Esophagus squamous epithelium (tissue), 5 donors: ENCODE measurements around the gene GAMT. TPM values are rescaled to one million over a fixed set of nuclear protein-coding genes. Genes with fewer than 3 reads are reported as not detected.

Experiments used
- DNase-seq: peaks from one replicate; lab custom pipeline; 2025; lab: John Stamatoyannopoulos, UW
- H3K27ac ChIP-seq, 4 donors: fragments of 200-600 bp; sonication (generic); one replicate each; pipeline ENCODE4 v1.5.1; 2016 to 2019; ENCODE audit warnings: mild to moderate bottlenecking in 1 of 4
- H3K27me3 ChIP-seq, 4 donors: fragments of 200-600 bp; sonication (generic); 1 replicate in 3 of 4; 2 replicates in 1 of 4; pipeline versions ENCODE4 v1.5.1 to v1.6.0; 2017 to 2021; ENCODE audit warnings: antibody characterized with exemption in 1 of 4
- H3K36me3 ChIP-seq, 3 donors: fragments of 200-600 bp; sonication (generic); one replicate each; pipeline ENCODE4 v1.5.1; 2016 to 2019
- H3K4me1 ChIP-seq, 3 donors: fragments of 200-600 bp; sonication (generic); one replicate each; pipeline ENCODE4 v1.5.1; 2017 to 2019
- H3K4me3 ChIP-seq, 4 donors: fragments of 200-600 bp; sonication (generic); 1 replicate in 3 of 4; 2 replicates in 1 of 4; pipeline ENCODE4 v1.5.1; 2016 to 2019; ENCODE audit warnings: mild to moderate bottlenecking in 2 of 4, moderate library complexity in 1 of 4
- H3K9me3 ChIP-seq, 3 donors: fragments of 200-600 bp; sonication (generic); one replicate each; pipeline ENCODE4 v1.5.1; 2016 to 2019
- CTCF ChIP-seq, 6 experiments: fragments of 450-650 bp in 4 of 6; fragments of 200-600 bp in 2 of 6; sonication (generic) in 2 of 6; IDR thresholded peaks; one replicate each; pipeline ENCODE4 v1.5.1; 2016 to 2019; ENCODE audit warnings: antibody characterized with exemption in 6 of 6, mild to moderate bottlenecking in 4 of 6, moderate library complexity in 4 of 6
- POLR2A ChIP-seq, 4 donors: fragments of 450-650 bp; IDR thresholded peaks; one replicate each; pipeline ENCODE4 v1.6.1; 2017; ENCODE audit warnings: antibody characterized with exemption in 4 of 4, mild to moderate bottlenecking in 4 of 4, moderate library complexity in 3 of 4
- WGBS, 2 donors: methylation state at CpG; one replicate each; pipeline ENCODE4 v1.1.5; 2018; 5-methylcytosine and 5-hydroxymethylcytosine counted together
- intact Hi-C: fragments of 100-400 bp; cut with DNase I; formaldehyde crosslinking; loops from one replicate; pipeline ENCODE4 v1.15.0; 2022
- total RNA-seq, 4 donors: library from RNA; depleted of rRNA; stranded (reverse); fragments of >200 nt; gene quantifications; one replicate each; pipeline ENCODE4 v1.1.0, GENCODE V29; 2016
- donor health status: DM: yes; HTN: yes; CAD: no.

GAMT gene
- total RNA-seq, 4 donors from 2014 or later = 2.4 to 40.0 (median 13.1) TPM

GRCh38 chr19:1376415-1376805 lies 24.9 kb downstream of the GAMT start:
- Histone ChIP-seq H3K4me1 (peaks cover 0 to 16% (median 9%) of the 10 kb centered on the region in 3 donors), H3K27ac (no peak overlapping the region), H3K4me3 (no peak overlapping the region), H3K36me3 (peaks cover 0 to 54% (median 10%) of the 10 kb centered on the region in 3 donors), H3K9me3 (no peaks in the 10 kb centered on the region), H3K27me3 (no peaks in the 10 kb centered on the region)
- DNase-seq = no peak
- intact Hi-C loops = no loop called here
- 83 to 91% methylated on average over 16 to 17 of the region's 17 CpGs for WGBS, 2 donors
- TF ChIP-seq POLR2A (IDR thresholded peaks at IDR 0.05) (no peak), CTCF (IDR thresholded peaks at IDR 0.05) (no peak)

GRCh38 chr19:1374250-1374577 lies 27.1 kb downstream of the GAMT start:
- WGBS, 2 donors = 81 to 83% methylated on average over 8 to 12 of the region's 12 CpGs
- intact Hi-C loops = no loop called here

GRCh38 chr19:1373534-1374249 lies 27.6 kb downstream of the GAMT start:
- no peak overlapping the region for H3K4me3 ChIP-seq
- intact Hi-C loops = no loop called here
- peaks cover 23 to 82% (median 32%) of the 10 kb centered on the region in 3 donors for H3K36me3 ChIP-seq
- no peak for DNase-seq
- no peaks in the 10 kb centered on the region for H3K27me3 ChIP-seq
- TF ChIP-seq POLR2A (IDR thresholded peaks at IDR 0.05) (no peak), CTCF (IDR thresholded peaks at IDR 0.05) (no peak)
- 75 to 83% methylated on average over 12 to 15 of the region's 22 CpGs for WGBS, 2 donors
- H3K27ac ChIP-seq = peak overlapping the region; percentile 31 to 85 (median 76)
- peaks cover 0 to 14% (median 9%) of the 10 kb centered on the region in 3 donors for H3K4me1 ChIP-seq
- no peaks in the 10 kb centered on the region for H3K9me3 ChIP-seq

More at GRCh38 chr19:1374250-1374577, 27.1 kb downstream of the GAMT start:
- no peak overlapping the region for H3K4me3 ChIP-seq
- no peaks in the 10 kb centered on the region for H3K9me3 ChIP-seq
- DNase-seq = no peak
- TF ChIP-seq POLR2A (IDR thresholded peaks at IDR 0.05) (no peak), CTCF (IDR thresholded peaks at IDR 0.05) (no peak)
- H3K36me3 ChIP-seq = peaks cover 21 to 76% (median 32%) of the 10 kb centered on the region in 3 donors
- H3K27me3 ChIP-seq = no peaks in the 10 kb centered on the region
- peaks cover 0 to 14% (median 9%) of the 10 kb centered on the region in 3 donors for H3K4me1 ChIP-seq
- H3K27ac ChIP-seq = peak overlapping the region in 3 of 4 donors; percentile 72 to 85 (median 80)

DNA sequence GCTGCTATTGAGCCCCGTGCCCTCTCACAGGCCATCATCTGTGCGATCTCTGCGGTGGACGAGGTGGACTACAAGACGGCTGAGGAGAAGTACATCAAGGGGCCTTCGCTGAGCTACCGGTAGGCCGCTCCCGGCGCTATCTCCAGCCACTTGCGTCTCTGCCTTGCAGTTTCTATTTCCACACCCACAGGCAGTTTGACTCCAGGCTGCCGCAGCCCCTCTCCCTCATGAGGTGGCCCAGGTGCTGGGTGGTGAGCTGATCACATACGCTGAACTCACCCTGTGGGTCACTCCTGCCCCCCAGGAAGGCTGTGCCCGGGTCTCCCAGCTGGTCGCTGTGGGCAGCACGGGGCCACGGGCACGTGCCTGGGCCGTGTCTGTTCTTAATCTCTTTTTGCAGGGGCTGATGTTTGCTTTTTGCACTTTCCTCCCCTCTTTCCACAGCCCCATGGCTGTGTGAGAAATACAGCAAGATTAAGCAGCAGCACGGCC lies 28.3 kb downstream of the GAMT start:
- WGBS, 2 donors = 72 to 81% methylated on average over 10 to 13 of the region's 20 CpGs
- Histone ChIP-seq H3K4me1 (peaks cover 0 to 14% (median 9%) of the 10 kb centered on the region in 3 donors), H3K4me3 (no peak overlapping the region), H3K27ac (peak overlapping the region; percentile 42 to 85 (median 76)), H3K9me3 (no peaks in the 10 kb centered on the region), H3K27me3 (no peaks in the 10 kb centered on the region), H3K36me3 (peaks cover 23 to 87% (median 33%) of the 10 kb centered on the region in 3 donors)
- intact Hi-C loops = no loop called here
- TF ChIP-seq POLR2A (IDR thresholded peaks at IDR 0.05) = no peak
- no peak for TF ChIP-seq CTCF (IDR thresholded peaks at IDR 0.05)
- no peak for DNase-seq
